Tibial artery (tissue), 4 donors: Measurements from ENCODE around the gene PROB1.

Experiments used
- DNase-seq, 2 donors: peaks; one replicate each; pipeline ENCODE4 v3.0.0-alpha.2; 2019
- H3K27ac ChIP-seq, 2 donors: fragments of 200-600 bp; sonication (generic) in 1 of 2; 1 replicate in 1 of 2; 2 replicates in 1 of 2; pipeline ENCODE4 v1.5.1; 2018 to 2019; ENCODE audit warnings: mild to moderate bottlenecking in 1 of 2
- H3K27me3 ChIP-seq, 2 donors: fragments of 200-600 bp; sonication (generic) in 1 of 2; one replicate each; pipeline versions ENCODE4 v1.5.1 to v1.6.0; 2016 to 2019
- H3K36me3 ChIP-seq, 3 donors: fragments of 200-600 bp; sonication (generic) in 2 of 3; one replicate each; pipeline ENCODE4 v1.5.1; 2016 to 2019; ENCODE audit warnings: mild to moderate bottlenecking in 2 of 3
- H3K4me1 ChIP-seq, 4 donors: fragments of 200-600 bp; sonication (generic) in 2 of 4; 1 replicate in 3 of 4; 2 replicates in 1 of 4; pipeline ENCODE4 v1.5.1; 2016 to 2019
- H3K4me3 ChIP-seq, 2 donors: fragments of 200-600 bp; sonication (generic) in 1 of 2; 1 replicate in 1 of 2; 2 replicates in 1 of 2; pipeline ENCODE4 v1.5.1; 2018 to 2019; ENCODE audit warnings: mild to moderate bottlenecking in 2 of 2
- H3K9me3 ChIP-seq, 3 donors: fragments of 200-600 bp; sonication (generic) in 1 of 3; one replicate each; pipeline ENCODE4 v1.5.1; 2016 to 2019
- intact Hi-C: fragments of 100-400 bp; cut with DNase I; formaldehyde crosslinking; loops from one replicate; pipeline ENCODE4 v1.15.0; 2023; ENCODE audit warnings: low total_unique reads
- TF ChIP-seq, protein P1 (sequence below), 2 experiments: fragments of 200-600 bp in 1 of 2; fragments of 450-650 bp in 1 of 2; IDR thresholded peaks; one replicate each; pipeline ENCODE4 v1.5.1; 2017 to 2019; ENCODE audit warnings: antibody characterized with exemption in 2 of 2, mild to moderate bottlenecking in 1 of 2, moderate library complexity in 1 of 2

The PROB1 gene

GRCh38 chr5:139415869-139416268, 21.0 kb upstream of the PROB1 start:
- no peak for DNase-seq
- TF ChIP-seq, protein P1, sequence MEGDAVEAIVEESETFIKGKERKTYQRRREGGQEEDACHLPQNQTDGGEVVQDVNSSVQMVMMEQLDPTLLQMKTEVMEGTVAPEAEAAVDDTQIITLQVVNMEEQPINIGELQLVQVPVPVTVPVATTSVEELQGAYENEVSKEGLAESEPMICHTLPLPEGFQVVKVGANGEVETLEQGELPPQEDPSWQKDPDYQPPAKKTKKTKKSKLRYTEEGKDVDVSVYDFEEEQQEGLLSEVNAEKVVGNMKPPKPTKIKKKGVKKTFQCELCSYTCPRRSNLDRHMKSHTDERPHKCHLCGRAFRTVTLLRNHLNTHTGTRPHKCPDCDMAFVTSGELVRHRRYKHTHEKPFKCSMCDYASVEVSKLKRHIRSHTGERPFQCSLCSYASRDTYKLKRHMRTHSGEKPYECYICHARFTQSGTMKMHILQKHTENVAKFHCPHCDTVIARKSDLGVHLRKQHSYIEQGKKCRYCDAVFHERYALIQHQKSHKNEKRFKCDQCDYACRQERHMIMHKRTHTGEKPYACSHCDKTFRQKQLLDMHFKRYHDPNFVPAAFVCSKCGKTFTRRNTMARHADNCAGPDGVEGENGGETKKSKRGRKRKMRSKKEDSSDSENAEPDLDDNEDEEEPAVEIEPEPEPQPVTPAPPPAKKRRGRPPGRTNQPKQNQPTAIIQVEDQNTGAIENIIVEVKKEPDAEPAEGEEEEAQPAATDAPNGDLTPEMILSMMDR (IDR thresholded peaks at IDR 0.05) = no peak
- Histone ChIP-seq H3K36me3 (peaks cover 9 to 39% (median 27%) of the 10 kb centered on the region in 3 donors), H3K27ac (peak overlapping the region; percentile 45 to 75), H3K4me3 (no peak overlapping the region), H3K27me3 (no peaks in the 10 kb centered on the region), H3K4me1 (peaks cover 0 to 48% (median 25%) of the 10 kb centered on the region in 4 donors), H3K9me3 (no peaks in the 10 kb centered on the region)
- intact Hi-C loops = no loop called here

DNA sequence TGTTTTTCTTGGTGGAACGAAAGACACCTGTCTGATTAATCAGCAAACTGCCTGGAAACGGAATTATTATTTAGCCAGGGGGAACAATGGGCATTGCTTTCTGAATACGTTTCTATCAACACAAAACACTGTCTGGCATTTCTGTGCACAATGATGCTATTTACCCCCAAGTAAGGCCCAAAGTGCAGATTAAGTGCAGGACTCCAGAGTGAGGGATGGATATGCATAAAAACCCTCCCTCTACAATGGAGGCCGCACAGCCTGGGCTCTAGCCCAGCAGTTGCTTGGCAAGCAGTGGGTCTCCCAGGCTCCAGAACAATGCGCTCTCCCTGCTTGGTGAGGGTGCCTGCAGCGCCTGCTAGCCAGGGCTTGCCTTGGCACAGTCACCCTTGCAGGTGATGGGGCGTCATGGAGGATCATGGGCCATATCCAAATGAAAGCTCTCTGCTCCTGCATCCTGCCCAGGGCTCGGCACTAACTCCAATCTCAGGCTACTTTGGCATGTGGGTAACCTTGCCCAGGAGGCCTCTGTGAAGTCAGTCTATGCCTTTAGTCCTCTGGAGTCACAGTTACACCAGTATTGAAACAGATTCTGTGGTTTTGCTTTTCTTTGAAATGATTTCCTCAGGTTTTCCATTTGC, 20.4 kb upstream of the PROB1 start:
- Histone ChIP-seq H3K4me3 (no peak overlapping the region), H3K27ac (peak overlapping the region; percentile 45 to 75), H3K27me3 (no peaks in the 10 kb centered on the region), H3K36me3 (peaks cover 9 to 39% (median 27%) of the 10 kb centered on the region in 3 donors), H3K9me3 (no peaks in the 10 kb centered on the region), H3K4me1 (peaks cover 0 to 54% (median 28%) of the 10 kb centered on the region in 4 donors)
- TF ChIP-seq, protein P1 (IDR thresholded peaks at IDR 0.05) = no peak
- intact Hi-C loops = no loop called here
- no peak for DNase-seq

DNA sequence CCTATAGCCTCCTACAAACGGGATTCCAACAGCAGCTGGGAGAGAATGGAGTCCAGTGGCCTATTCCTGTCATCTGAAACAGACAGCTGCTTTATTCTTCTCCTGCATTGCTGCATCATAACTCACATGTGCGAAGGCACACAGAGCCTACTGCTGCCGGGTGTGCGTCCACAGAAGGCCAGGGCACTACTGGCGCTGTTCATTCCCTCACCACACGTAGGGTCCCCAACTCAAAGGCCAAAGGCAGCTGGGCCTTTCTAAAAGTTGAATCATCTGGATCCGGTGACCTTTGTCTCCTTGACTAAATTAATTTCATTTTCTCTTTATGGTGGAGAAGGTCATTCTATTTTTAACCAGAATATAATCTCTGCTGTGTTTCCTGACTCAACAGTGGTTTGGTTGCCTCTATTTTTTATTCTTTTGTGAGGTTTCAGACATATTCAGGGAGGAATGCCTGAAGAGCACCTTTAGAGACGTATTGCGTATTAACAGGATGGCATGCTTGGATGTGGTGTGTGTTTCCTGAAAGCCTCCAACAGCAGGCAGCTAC, 19.8 kb upstream of the PROB1 start:
- TF ChIP-seq, protein P1 (IDR thresholded peaks at IDR 0.05) = no peak
- DNase-seq = no peak
- Histone ChIP-seq H3K27ac (peak overlapping the region in 1 of 2 donors; percentile 75), H3K27me3 (no peaks in the 10 kb centered on the region), H3K9me3 (no peaks in the 10 kb centered on the region), H3K4me3 (no peak overlapping the region), H3K4me1 (peaks cover 0 to 60% (median 29%) of the 10 kb centered on the region in 4 donors), H3K36me3 (peaks cover 9 to 35% (median 25%) of the 10 kb centered on the region in 3 donors)
- intact Hi-C loops = no loop called here

DNA sequence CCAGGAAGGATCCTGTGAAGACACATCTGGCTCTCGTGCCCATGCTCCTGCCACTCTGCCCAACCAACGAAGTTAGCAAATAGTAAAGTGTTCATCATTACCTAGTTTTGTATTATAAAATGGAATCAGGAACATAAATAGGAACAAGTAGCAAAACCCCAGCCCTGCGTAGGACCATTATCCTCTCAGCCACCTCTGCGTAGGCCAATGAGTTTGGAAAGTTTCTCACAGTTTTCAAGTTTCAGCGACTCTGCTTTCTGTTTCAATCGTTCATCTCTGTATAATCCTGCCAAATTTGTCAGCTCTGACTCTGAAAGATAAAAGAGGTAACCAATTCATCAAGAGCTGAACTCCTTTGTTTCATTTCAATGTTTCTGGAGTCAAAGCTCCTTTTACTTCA, 19.1 kb upstream of the PROB1 start:
- H3K27ac ChIP-seq = peak overlapping the region in 1 of 2 donors; percentile 27

GRCh38 chr5:139413153-139413552, 18.2 kb upstream of the PROB1 start:
- intact Hi-C loops = no loop called here
- Histone ChIP-seq H3K9me3 (no peaks in the 10 kb centered on the region), H3K4me3 (no peak overlapping the region), H3K27ac (no peak overlapping the region), H3K4me1 (peaks cover 0 to 54% (median 29%) of the 10 kb centered on the region in 4 donors), H3K27me3 (no peaks in the 10 kb centered on the region), H3K36me3 (peaks cover 9 to 21% (median 14%) of the 10 kb centered on the region in 3 donors)
- TF ChIP-seq, protein P1 (IDR thresholded peaks at IDR 0.05) = no peak
- DNase-seq = no peak

More for the DNA sequence above, 19.1 kb upstream of the PROB1 start:
- no peak for DNase-seq
- Histone ChIP-seq H3K27me3 (no peaks in the 10 kb centered on the region), H3K36me3 (peaks cover 9 to 28% (median 18%) of the 10 kb centered on the region in 3 donors), H3K9me3 (no peaks in the 10 kb centered on the region), H3K4me1 (peaks cover 0 to 60% (median 29%) of the 10 kb centered on the region in 4 donors), H3K4me3 (no peak overlapping the region)
- TF ChIP-seq, protein P1 (IDR thresholded peaks at IDR 0.05) = no peak
- intact Hi-C loops = no loop called here
